Breast epithelium (tissue), 3 donors: ENCODE data around the gene ABTB2.

Experiments used
- CTCF ChIP-seq, 3 donors: fragments of 450-650 bp; IDR thresholded peaks; one replicate each; pipeline ENCODE4 v1.5.1; 2016 to 2017; ENCODE audit warnings: antibody characterized with exemption in 3 of 3, mild to moderate bottlenecking in 3 of 3, moderate library complexity in 3 of 3
- POLR2A ChIP-seq: fragments of 450-650 bp; IDR thresholded peaks from one replicate; pipeline ENCODE4 v1.6.1; 2016; ENCODE audit warnings: antibody characterized with exemption, mild to moderate bottlenecking, moderate library complexity
- POLR2AphosphoS5 ChIP-seq, 3 donors: sonication (generic); formaldehyde crosslinking; IDR thresholded peaks; one replicate each; pipeline ENCODE4 v1.6.1; 2017; ENCODE audit warnings: antibody characterized with exemption in 3 of 3

DNA sequence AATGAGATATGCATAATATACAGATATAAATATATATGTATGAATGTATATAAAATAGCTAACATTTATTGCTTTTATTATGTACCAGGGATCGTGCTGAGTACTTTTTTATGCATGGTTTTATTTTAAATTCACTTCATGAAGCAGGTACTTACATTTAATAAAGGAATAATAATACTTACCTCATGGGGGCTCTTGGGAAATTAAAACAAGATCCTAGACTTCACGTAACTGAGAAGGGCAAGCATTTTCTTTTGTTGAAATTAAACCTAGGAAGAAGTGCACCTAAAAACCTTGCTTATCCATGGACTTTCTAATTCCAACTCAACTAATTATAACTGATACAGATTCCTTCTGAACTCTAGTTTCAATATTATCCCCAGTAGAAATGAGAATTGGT is 40.0 kb upstream of the ABTB2 start:
- TF ChIP-seq CTCF (IDR thresholded peaks at IDR 0.05) (no peak), POLR2A (no peak), POLR2AphosphoS5 (IDR thresholded peaks at IDR 0.05) (no peak)
